ENCODE results near the gene PAK6.
A peak's percentile ranks its signal among the peaks of the same experiment; 100 is the strongest.

The PAK6 gene

GRCh38 chr15:40238532-40239403 is at the start of gene PAK6:
Gene PAK6, plus strand, starts transcription at chr15:40239063. Its CDS starts 25,723 bp downstream, at chr15:40264786.
- DNase-seq, result peak; percentile 50

GRCh38 chr15:40190591-40190990 is 48.3 kb upstream of the PAK6 start:
- no peak for DNase-seq

DNA sequence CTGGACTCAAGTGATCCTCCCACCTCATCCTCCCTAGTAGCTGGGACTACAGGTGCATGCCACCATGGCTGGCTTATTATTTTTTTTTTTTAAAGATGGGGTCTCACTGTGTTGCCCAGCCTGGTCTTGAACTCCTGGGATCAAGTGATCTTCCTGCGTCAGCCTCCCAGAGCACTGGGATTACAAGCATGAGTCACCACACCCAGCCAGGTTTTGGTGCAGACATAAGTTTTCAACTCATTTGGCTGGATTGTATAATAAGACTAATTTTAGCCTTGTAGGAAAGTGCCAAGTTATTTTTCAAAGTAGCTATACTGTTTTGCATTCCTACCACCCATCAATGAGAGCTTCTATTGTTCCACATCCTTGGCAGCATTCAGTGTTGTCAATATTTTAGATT is 45.9 kb upstream of the PAK6 start:
- no peak for DNase-seq

GRCh38 chr15:40197434-40197833 is 41.4 kb upstream of the PAK6 start:
- no peak for DNase-seq

GRCh38 chr15:40198355-40199085 is 40.3 kb upstream of the PAK6 start:
- DNase-seq, result no peak

DNA sequence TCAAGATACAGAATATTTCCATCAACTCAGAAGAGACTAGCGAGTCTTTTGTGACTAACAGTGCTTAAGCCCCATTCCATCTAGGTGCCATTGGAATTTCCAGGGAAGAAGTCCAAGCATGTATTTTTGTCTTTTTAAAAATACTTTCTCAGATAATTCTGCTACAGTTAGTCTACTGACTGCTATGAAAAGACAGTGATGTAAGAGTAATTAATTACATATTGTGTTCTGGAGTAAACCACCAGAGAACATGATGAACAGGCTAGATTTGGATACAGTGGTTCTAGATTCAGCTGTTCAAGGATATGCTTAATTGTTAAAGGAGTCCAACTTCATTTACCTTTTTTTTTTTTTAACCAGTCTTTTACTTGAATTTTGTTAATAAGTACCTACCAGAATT is 34.8 kb upstream of the PAK6 start:
- no peak for DNase-seq

DNA sequence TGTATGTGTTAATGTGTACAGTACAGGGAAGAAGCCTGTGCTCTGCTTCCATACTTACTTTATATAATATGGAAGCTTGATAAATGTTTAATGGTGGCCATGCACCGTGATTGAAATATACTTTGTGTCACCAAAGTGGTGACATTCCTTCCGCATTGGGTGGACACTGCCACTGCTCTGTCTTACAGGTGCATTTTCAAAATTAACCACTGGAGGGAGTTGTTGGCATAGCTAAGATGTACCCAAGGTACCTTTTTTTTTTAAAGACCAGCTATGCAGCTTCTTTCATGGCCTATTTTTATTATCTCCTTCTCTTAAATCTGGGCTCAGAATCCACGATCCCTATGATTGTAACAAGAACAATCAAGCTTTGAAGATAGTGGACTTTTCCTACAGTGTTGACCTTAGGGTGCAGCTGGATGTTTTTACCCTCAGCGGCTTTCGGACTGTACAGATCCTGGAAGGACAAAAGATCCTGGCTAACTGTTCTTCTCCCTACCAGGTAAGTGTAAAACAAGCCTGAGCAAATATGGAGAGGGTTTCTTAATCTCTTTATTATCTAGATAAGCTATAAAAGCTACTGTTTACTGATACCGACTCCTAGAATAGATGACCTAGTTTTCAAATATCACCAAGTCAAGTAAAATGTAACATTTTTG is 21.6 kb upstream of the PAK6 start:
- peak; percentile 48 for DNase-seq

DNA sequence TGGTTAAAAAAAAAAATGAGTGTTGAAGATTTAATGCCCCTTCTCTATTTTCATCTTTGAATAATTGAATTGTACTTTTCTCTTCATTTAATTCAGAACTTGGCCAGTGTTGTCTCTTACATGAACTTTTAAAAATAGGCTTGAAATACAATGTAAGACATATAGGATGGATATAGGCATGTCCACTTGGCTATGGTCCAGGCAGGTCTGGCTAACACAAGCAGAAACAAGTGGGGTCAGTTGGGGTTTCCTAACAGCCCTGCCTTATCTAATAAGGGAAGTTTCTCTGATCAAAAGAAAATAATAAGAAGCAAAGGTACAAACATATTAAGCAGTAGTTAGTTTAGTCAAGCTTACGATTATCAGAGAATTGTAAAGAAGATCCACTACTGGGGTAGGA is 19.1 kb upstream of the PAK6 start:
- DNase-seq, result no peak

- DNase-seq, result no peak
Observed at GRCh38 chr15:40222131-40222530, 16.7 kb upstream of the PAK6 start.

GRCh38 chr15:40226736-40227135 is 12.1 kb upstream of the PAK6 start:
- no peak for DNase-seq

- no peak for DNase-seq
Observed at GRCh38 chr15:40229316-40229715, 9.5 kb upstream of the PAK6 start.

DNA sequence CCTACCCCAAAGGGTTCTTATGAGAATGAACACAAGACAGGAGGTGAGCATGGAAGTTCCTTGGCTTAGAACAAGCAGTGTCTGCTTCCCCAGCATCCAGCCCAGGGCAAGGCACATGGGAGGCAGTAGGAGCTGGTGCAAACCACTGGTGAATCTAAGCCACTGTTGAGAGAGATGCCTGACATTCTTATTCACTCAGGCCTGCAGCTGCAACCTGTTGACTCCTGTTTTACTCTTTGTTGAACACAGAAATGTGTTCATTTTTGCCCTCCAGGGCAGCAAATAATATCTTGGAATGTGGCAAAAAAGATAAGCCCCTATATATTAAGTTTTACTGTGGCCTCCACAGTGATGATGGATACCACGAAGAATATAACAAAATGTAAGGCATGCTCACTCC is 8.9 kb upstream of the PAK6 start:
- no peak for DNase-seq

DNA sequence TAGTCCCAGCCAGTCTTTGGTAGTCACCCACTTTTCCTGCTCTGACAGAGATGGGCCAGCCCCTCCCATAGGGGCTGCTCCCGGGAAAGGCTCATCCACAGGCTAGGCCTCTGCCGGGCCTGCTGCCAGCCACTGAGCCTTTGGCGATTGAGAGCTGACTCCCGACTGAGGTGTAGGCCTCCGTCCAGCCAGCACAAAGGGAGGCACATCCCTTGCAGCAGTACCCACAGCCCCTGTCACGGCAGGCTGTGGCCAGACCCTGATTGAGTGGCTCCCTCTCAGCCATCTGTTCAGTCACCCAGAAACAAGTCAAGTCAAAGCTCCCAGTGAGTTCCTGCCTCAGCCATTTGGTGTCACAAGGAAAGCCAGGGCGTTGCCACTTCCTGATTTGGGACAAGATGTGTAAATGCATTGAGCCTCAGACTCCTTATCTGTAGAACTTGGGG is 6.2 kb upstream of the PAK6 start:
- peak; percentile 34 for DNase-seq

GRCh38 chr15:40233727-40234577 is 4.9 kb upstream of the PAK6 start:
- no peak for DNase-seq

- DNase-seq, result no peak
Observed at GRCh38 chr15:40234783-40235182, 4.1 kb upstream of the PAK6 start.

DNA sequence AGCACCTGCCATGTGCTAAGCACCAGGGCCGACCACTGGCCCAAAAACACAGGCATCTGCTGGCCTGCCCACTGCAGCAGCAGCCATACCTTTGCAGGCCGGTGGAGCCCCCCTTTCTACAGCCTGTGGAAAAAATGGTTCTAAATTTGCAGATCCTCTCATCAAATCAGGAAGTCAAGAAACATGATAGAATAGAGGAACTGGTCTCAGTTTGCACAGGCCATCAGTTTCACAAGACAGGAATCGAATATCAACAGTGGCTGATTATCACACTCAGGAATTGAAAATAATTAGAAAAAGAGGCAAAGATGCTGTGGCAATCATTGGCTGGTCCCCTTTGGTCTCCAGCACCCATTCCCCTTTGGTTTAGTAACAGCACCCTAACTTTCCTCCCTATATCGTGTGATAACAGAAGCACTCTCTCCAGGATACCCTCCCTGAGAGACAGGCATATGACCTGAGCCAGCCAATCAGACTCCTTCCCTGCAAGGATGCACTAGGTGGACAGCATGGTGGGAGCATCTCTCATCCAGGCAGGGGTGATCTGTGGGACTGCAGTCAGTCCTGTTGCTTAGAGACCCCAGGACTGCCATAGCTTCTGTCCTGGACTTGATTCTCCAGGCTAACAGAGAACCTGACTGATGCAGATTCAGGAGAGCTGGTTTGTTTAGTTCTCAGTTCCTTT is 3.5 kb upstream of the PAK6 start:
- DNase-seq, result no peak

DNA sequence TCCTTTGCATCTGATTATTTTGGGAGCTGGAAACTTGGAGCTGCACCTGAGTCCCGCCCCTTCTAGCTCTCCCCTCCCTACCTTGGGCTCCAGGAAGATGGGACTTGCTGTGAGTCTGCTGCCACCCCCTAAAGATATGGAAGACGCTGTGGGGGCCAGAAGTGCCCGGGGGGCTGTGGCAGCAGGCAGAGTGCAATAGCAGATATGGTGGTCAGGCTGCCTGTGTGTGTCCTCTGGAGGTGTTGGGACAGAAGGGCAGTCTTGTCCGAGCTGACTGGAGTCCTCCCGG is 485 bp downstream of the PAK6 start:
- peak; percentile 28 for DNase-seq

DNA sequence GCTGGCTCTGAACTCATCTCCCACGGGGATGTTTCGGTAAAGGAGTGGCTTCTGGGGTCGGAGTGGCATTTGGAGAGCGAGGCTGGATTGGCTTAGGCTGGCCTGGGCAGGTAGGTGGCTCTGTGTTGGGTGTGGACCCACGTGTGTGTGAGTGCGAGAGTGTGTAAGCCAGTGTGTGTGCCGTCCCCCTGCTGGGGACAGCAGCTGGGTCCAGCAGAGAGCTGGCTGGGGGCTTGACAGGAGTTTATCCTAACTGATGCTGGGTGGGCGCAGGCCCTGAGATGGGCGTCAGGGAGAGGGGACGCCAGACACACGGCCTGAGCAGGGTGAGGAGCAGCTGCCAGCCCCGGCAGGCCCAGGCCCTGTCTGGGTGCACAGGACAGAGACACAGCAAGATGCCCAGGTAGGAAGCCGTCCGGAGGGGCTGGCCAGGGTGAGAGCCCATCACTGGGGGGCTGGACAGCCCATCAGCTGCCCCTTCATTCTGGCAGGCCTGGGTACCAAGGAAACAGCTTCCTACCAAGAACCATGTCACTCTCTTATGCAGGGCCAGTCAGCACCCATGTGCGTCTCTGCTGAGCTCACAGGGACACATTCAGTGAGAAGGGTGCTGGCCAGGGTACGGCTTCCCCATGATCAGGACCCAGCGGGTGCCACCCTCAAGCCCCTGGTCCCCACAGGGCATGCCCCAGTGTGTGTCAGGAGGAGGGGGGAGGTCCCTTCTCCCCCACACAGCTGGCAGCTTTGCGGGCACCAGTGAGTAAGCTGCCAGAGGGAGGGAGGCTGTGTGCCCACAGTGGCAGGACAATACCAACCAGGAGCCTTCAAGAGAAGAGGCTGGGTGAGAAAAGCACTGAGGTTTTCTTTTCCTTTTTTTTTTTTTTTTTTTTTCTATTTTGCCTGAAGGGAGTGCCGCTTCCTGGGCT is 1.1 kb downstream of the PAK6 start:
- DNase-seq, result peak; percentile 15

GRCh38 chr15:40240619-40241221 is 1.9 kb downstream of the PAK6 start:
- DNase-seq, result peak; percentile 14

Data from femur (tissue), 1 donor.